Measurements from ENCODE around the gene MYH6. TPM values are rescaled to one million over a fixed set of nuclear protein-coding genes. Genes with fewer than 3 reads are reported as not detected.
A peak's percentile ranks its signal among the peaks of the same experiment; 100 is the strongest.

MYH6 gene
- total and polyA plus RNA-seq, 2 of the 13 experiments (the other 11 are each of a cell fraction or from before 2014, with no cell fraction given) = 0.01 TPM; not detected in 1

- FAIRE-seq (no peak), DNase-seq (ENCODE audit: low spot score) (no peak)
- intact Hi-C loops (cut with micrococcal nuclease; ENCODE audit: unreplicated experiment) = no loop called here
- TF ChIP-seq ZNF580 (CRISPR knock-in tag; IDR thresholded peaks at IDR 0.05; ENCODE audit: borderline replicate concordance, low read depth) (no peak), KDM5B (CRISPR knock-in tag; IDR thresholded peaks at IDR 0.05; ENCODE audit: borderline replicate concordance) (0 out of 2 replicates have a peak, but pooled peaks have one; percentile 11), RAD51 (IDR thresholded peaks at IDR 0.05; ENCODE audit: borderline replicate concordance) (no peak), NR2C2 (CRISPR knock-in tag; IDR thresholded peaks at IDR 0.05; ENCODE audit: borderline replicate concordance) (no peak), ZNF558 (CRISPR knock-in tag; IDR thresholded peaks at IDR 0.05; ENCODE audit: borderline replicate concordance) (no peak), GATAD1 (CRISPR knock-in tag; IDR thresholded peaks at IDR 0.05) (no peak), ZNF670 (CRISPR knock-in tag; IDR thresholded peaks at IDR 0.05; ENCODE audit: borderline replicate concordance) (no peak), SP140L (CRISPR knock-in tag; IDR thresholded peaks at IDR 0.05; ENCODE audit: borderline replicate concordance) (no peak), POGK (CRISPR knock-in tag; conservative IDR thresholded peaks at IDR 0.05) (0 out of 2 replicates have a peak, but pooled peaks have one; percentile 48), MED1 (CRISPR knock-in tag; IDR thresholded peaks at IDR 0.05) (no peak)
- TF ChIP-seq, protein P1, sequence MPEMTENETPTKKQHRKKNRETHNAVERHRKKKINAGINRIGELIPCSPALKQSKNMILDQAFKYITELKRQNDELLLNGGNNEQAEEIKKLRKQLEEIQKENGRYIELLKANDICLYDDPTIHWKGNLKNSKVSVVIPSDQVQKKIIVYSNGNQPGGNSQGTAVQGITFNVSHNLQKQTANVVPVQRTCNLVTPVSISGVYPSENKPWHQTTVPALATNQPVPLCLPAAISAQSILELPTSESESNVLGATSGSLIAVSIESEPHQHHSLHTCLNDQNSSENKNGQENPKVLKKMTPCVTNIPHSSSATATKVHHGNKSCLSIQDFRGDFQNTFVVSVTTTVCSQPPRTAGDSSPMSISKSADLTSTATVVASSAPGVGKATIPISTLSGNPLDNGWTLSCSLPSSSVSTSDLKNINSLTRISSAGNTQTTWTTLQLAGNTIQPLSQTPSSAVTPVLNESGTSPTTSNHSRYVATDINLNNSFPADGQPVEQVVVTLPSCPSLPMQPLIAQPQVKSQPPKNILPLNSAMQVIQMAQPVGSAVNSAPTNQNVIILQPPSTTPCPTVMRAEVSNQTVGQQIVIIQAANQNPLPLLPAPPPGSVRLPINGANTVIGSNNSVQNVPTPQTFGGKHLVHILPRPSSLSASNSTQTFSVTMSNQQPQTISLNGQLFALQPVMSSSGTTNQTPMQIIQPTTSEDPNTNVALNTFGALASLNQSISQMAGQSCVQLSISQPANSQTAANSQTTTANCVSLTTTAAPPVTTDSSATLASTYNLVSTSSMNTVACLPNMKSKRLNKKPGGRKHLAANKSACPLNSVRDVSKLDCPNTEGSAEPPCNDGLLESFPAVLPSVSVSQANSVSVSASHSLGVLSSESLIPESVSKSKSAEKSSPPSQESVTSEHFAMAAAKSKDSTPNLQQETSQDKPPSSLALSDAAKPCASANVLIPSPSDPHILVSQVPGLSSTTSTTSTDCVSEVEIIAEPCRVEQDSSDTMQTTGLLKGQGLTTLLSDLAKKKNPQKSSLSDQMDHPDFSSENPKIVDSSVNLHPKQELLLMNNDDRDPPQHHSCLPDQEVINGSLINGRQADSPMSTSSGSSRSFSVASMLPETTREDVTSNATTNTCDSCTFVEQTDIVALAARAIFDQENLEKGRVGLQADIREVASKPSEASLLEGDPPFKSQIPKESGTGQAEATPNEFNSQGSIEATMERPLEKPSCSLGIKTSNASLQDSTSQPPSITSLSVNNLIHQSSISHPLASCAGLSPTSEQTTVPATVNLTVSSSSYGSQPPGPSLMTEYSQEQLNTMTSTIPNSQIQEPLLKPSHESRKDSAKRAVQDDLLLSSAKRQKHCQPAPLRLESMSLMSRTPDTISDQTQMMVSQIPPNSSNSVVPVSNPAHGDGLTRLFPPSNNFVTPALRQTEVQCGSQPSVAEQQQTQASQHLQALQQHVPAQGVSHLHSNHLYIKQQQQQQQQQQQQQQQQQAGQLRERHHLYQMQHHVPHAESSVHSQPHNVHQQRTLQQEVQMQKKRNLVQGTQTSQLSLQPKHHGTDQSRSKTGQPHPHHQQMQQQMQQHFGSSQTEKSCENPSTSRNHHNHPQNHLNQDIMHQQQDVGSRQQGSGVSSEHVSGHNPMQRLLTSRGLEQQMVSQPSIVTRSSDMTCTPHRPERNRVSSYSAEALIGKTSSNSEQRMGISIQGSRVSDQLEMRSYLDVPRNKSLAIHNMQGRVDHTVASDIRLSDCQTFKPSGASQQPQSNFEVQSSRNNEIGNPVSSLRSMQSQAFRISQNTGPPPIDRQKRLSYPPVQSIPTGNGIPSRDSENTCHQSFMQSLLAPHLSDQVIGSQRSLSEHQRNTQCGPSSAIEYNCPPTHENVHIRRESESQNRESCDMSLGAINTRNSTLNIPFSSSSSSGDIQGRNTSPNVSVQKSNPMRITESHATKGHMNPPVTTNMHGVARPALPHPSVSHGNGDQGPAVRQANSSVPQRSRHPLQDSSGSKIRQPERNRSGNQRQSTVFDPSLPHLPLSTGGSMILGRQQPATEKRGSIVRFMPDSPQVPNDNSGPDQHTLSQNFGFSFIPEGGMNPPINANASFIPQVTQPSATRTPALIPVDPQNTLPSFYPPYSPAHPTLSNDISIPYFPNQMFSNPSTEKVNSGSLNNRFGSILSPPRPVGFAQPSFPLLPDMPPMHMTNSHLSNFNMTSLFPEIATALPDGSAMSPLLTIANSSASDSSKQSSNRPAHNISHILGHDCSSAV (CRISPR knock-in tag; IDR thresholded peaks at IDR 0.05; ENCODE audit: borderline replicate concordance) = no peak
- TF ChIP-seq, protein P2, sequence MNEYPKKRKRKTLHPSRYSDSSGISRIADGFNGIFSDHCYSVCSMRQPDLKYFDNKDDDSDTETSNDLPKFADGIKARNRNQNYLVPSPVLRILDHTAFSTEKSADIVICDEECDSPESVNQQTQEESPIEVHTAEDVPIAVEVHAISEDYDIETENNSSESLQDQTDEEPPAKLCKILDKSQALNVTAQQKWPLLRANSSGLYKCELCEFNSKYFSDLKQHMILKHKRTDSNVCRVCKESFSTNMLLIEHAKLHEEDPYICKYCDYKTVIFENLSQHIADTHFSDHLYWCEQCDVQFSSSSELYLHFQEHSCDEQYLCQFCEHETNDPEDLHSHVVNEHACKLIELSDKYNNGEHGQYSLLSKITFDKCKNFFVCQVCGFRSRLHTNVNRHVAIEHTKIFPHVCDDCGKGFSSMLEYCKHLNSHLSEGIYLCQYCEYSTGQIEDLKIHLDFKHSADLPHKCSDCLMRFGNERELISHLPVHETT (CRISPR knock-in tag; conservative IDR thresholded peaks at IDR 0.05) = no peak
Observed at GRCh38 chr14:23418021-23418420, 9.9 kb upstream of the MYH6 start.

More at GRCh38 chr14:23418021-23418420, 9.9 kb upstream of the MYH6 start:
- Histone ChIP-seq H3K9ac (ENCODE audit: insufficient read depth, low read depth, low read length) (no peak overlapping the region), H2AFZ (ENCODE audit: low read length) (no peak overlapping the region), H3K36me3 (replicated peaks in 1 of 2; ENCODE audit: control insufficient read depth in 1 of 2, insufficient read depth in 2 of 2, low read length in 2 of 2) (no peaks in the 10 kb centered on the region), H3K27me3 (ENCODE audit: control insufficient read depth in 1 of 2, insufficient read depth in 2 of 2, low read length in 2 of 2) (peaks cover 25 to 85% of the 10 kb centered on the region in 2 experiments), H3K4me1 (ENCODE audit: insufficient read depth, low read length) (no peaks in the 10 kb centered on the region), H3K79me2 (ENCODE audit: insufficient read depth, low read length) (no peaks in the 10 kb centered on the region), H3K4me3 (replicated peaks in 1 of 3; ENCODE audit: insufficient read depth in 1 of 3, low read depth in 2 of 3, low read length in 3 of 3) (no peak overlapping the region), H3K4me2 (ENCODE audit: low read depth, low read length) (no peak overlapping the region), H3K27ac (ENCODE audit: extremely low read length, insufficient read depth, low read length) (no peak overlapping the region), H3K9me3 (ENCODE audit: low read length) (no peaks in the 10 kb centered on the region), H4K20me1 (ENCODE audit: insufficient read depth, low read length) (no peaks in the 10 kb centered on the region)
- in situ Hi-C loops (cut with HindIII; ENCODE audit: extremely low pct_ligation_motif_present, low pct_unique_long_range_greater_than_20kb) = no loop called here
- no TSS peak for BruUV-seq (replicated peaks)
- WGBS (ENCODE audit: low lambda C conversion rate) = 44% methylated on average over 21 of the region's 21 CpGs
- POLR2A ChIA-PET = no interaction called here
- CTCF ChIA-PET (ENCODE audit: low intra/inter-chr PET ratio, low total read pairs) = no interaction called here
- peak; percentile 46 for ATAC-seq
